Measurements from ENCODE around the gene EME1.

The EME1 gene

GRCh38 chr17:50359005-50359699 lies 13.9 kb upstream of the EME1 start:
- H4K20me1 ChIP-seq (ENCODE audit: insufficient read depth, low read length): peaks cover 32% of the 10 kb centered on the region

GRCh38 chr17:50359998-50360461 lies 13.0 kb upstream of the EME1 start:
- Histone ChIP-seq H3K4me2 (ENCODE audit: insufficient read depth, low read length) (no peak overlapping the region), H3K4me3 (ENCODE audit: low read depth in 1 of 2, low read length in 2 of 2) (no peak overlapping the region), H3K9me3 (ENCODE audit: insufficient read depth, low read length, severe bottlenecking) (no peaks in the 10 kb centered on the region), H3K9ac (ENCODE audit: low read depth, low read length) (no peak overlapping the region), H4K20me1 (ENCODE audit: insufficient read depth, low read length) (peaks cover 32% of the 10 kb centered on the region), H3K27me3 (ENCODE audit: insufficient read depth, low read length, poor library complexity) (no peaks in the 10 kb centered on the region), H3K79me2 (ENCODE audit: insufficient read depth, low read length) (no peaks in the 10 kb centered on the region), H3K36me3 (ENCODE audit: insufficient read depth, low read length) (peaks cover 63% of the 10 kb centered on the region), H3K27ac (ENCODE audit: low read length) (no peak overlapping the region), H3K4me1 (ENCODE audit: insufficient read depth, low read length) (no peaks in the 10 kb centered on the region), H2AFZ (ENCODE audit: low read depth, low read length) (no peak overlapping the region)
- no peak for ATAC-seq (ENCODE audit: insufficient read depth, low read depth)
- no peak for TF ChIP-seq EZH2 (IDR thresholded peaks at IDR 0.05; ENCODE audit: borderline replicate concordance, low read depth, low read length, severe bottlenecking)
- TF ChIP-seq CTCF (IDR thresholded peaks at IDR 0.05; ENCODE audit: borderline replicate concordance, extremely low read depth, low read length, poor library complexity, severe bottlenecking): no peak
- DNase-seq: no peak

More at GRCh38 chr17:50359005-50359699, 13.9 kb upstream of the EME1 start:
- TF ChIP-seq EZH2 (IDR thresholded peaks at IDR 0.05; ENCODE audit: borderline replicate concordance, low read depth, low read length, severe bottlenecking) (no peak), CTCF (IDR thresholded peaks at IDR 0.05; ENCODE audit: borderline replicate concordance, extremely low read depth, low read length, poor library complexity, severe bottlenecking) (no peak)
- no peak for ATAC-seq (ENCODE audit: insufficient read depth, low read depth)
- no peak overlapping the region for H3K9ac ChIP-seq (ENCODE audit: low read depth, low read length)
- H3K4me1 ChIP-seq (ENCODE audit: insufficient read depth, low read length): no peaks in the 10 kb centered on the region
- no peaks in the 10 kb centered on the region for H3K27me3 ChIP-seq (ENCODE audit: insufficient read depth, low read length, poor library complexity)
- H3K27ac ChIP-seq (ENCODE audit: low read length): no peak overlapping the region
- no peaks in the 10 kb centered on the region for H3K9me3 ChIP-seq (ENCODE audit: insufficient read depth, low read length, severe bottlenecking)
- H3K79me2 ChIP-seq (ENCODE audit: insufficient read depth, low read length): no peaks in the 10 kb centered on the region
- peaks cover 66% of the 10 kb centered on the region for H3K36me3 ChIP-seq (ENCODE audit: insufficient read depth, low read length)
- DNase-seq: no peak
- no peak overlapping the region for H2AFZ ChIP-seq (ENCODE audit: low read depth, low read length)
- no peak overlapping the region for H3K4me3 ChIP-seq (ENCODE audit: low read depth in 1 of 2, low read length in 2 of 2)
- no peak overlapping the region for H3K4me2 ChIP-seq (ENCODE audit: insufficient read depth, low read length)

GRCh38 chr17:50360486-50361115 lies 12.4 kb upstream of the EME1 start:
- peaks cover 63% of the 10 kb centered on the region for H3K36me3 ChIP-seq (ENCODE audit: insufficient read depth, low read length)
- no peaks in the 10 kb centered on the region for H3K79me2 ChIP-seq (ENCODE audit: insufficient read depth, low read length)
- H3K9me3 ChIP-seq (ENCODE audit: insufficient read depth, low read length, severe bottlenecking): no peaks in the 10 kb centered on the region
- H3K4me3 ChIP-seq (ENCODE audit: low read depth in 1 of 2, low read length in 2 of 2): no peak overlapping the region
- no peaks in the 10 kb centered on the region for H3K4me1 ChIP-seq (ENCODE audit: insufficient read depth, low read length)
- no peak overlapping the region for H2AFZ ChIP-seq (ENCODE audit: low read depth, low read length)
- no peaks in the 10 kb centered on the region for H3K27me3 ChIP-seq (ENCODE audit: insufficient read depth, low read length, poor library complexity)
- DNase-seq (peak; percentile 41), ATAC-seq (ENCODE audit: insufficient read depth, low read depth) (peak; percentile 48; the same call in 2 of the 3 replicates)
- TF ChIP-seq EZH2 (IDR thresholded peaks at IDR 0.05; ENCODE audit: borderline replicate concordance, low read depth, low read length, severe bottlenecking) (no peak), CTCF (IDR thresholded peaks at IDR 0.05; ENCODE audit: borderline replicate concordance, extremely low read depth, low read length, poor library complexity, severe bottlenecking) (no peak)
- H3K4me2 ChIP-seq (ENCODE audit: insufficient read depth, low read length): no peak overlapping the region
- H3K27ac ChIP-seq (ENCODE audit: low read length): peak overlapping the region; percentile 42; the same call in 1 of the 2 replicates
- H4K20me1 ChIP-seq (ENCODE audit: insufficient read depth, low read length): peaks cover 31% of the 10 kb centered on the region
- no peak overlapping the region for H3K9ac ChIP-seq (ENCODE audit: low read depth, low read length)

Data from DND-41 (cell line).